Dermis microvascular lymphatic vessel endothelial cell (primary cell): ENCODE measurements around the gene RPEL1. TPM values are rescaled to one million over a fixed set of nuclear protein-coding genes. Genes with fewer than 3 reads are reported as not detected.
"Not testable (repeated sequence)": the region's sequence is repeated elsewhere in the genome, so short reads cannot be mapped to it uniquely, and the experiment has no call there.

ENCODE experiments used
- DNase-seq, 2 donors: peaks; one replicate each; pipeline versions ENCODE4 v3.0.0 to v3.0.0-alpha.2; 2010; ENCODE audit warnings: low read depth in 2 of 2
- total RNA-seq: library from RNA; depleted of rRNA; stranded (reverse); fragments of >200 nt; gene quantifications from 2 replicates; pipeline ENCODE4 v1.2.1, GENCODE V29; 2014

The RPEL1 gene
- total RNA-seq, result 0.13 TPM in 2 replicates

- not testable (repeated sequence) for DNase-seq
Observed at GRCh38 chr10:103245587-103245986, at the start of gene RPEL1. Gene RPEL1 (plus strand): TSS chr10:103245887. CDS start chr10:103245997, 110 bp downstream.

- no peak for DNase-seq
Observed at GRCh38 chr10:103196516-103196915, 49.2 kb upstream of the RPEL1 start.

GRCh38 chr10:103197174-103197573 lies 48.5 kb upstream of the RPEL1 start:
- peak; percentile 77 to 87 for DNase-seq

GRCh38 chr10:103197903-103198302 lies 47.8 kb upstream of the RPEL1 start:
- no peak for DNase-seq

- no peak for DNase-seq
Observed at GRCh38 chr10:103198648-103199047, 47.0 kb upstream of the RPEL1 start.

GRCh38 chr10:103199488-103199887 lies 46.2 kb upstream of the RPEL1 start:
- DNase-seq, result no peak

- DNase-seq, result no peak
Observed at GRCh38 chr10:103202319-103202718, 43.4 kb upstream of the RPEL1 start.

- DNase-seq, result no peak
Observed at GRCh38 chr10:103203466-103203865, 42.2 kb upstream of the RPEL1 start.

- DNase-seq, result no peak
Observed at GRCh38 chr10:103204353-103205255, 41.1 kb upstream of the RPEL1 start.

- not testable (repeated sequence) for DNase-seq
Observed at GRCh38 chr10:103205401-103205800, 40.3 kb upstream of the RPEL1 start.

GRCh38 chr10:103206715-103207114 lies 39.0 kb upstream of the RPEL1 start:
- not testable (repeated sequence) for DNase-seq

- DNase-seq, result no peak
Observed at GRCh38 chr10:103207141-103207540, 38.5 kb upstream of the RPEL1 start.

GRCh38 chr10:103207643-103208042 lies 38.0 kb upstream of the RPEL1 start:
- not testable (repeated sequence) for DNase-seq

GRCh38 chr10:103210262-103210661 lies 35.4 kb upstream of the RPEL1 start:
- DNase-seq, result not testable (repeated sequence)

GRCh38 chr10:103215601-103216000 lies 30.1 kb upstream of the RPEL1 start:
- DNase-seq, result no peak

GRCh38 chr10:103216362-103216761 lies 29.3 kb upstream of the RPEL1 start:
- DNase-seq, result not testable (repeated sequence)

GRCh38 chr10:103224133-103224532 lies 21.6 kb upstream of the RPEL1 start:
- no peak for DNase-seq

GRCh38 chr10:103224721-103225120 lies 21.0 kb upstream of the RPEL1 start:
- DNase-seq, result not testable (repeated sequence)

GRCh38 chr10:103225939-103226338 lies 19.7 kb upstream of the RPEL1 start:
- no peak for DNase-seq

GRCh38 chr10:103227416-103227815 lies 18.3 kb upstream of the RPEL1 start:
- no peak for DNase-seq

- peak; percentile 22 to 88 for DNase-seq
Observed at GRCh38 chr10:103231047-103231551, 14.6 kb upstream of the RPEL1 start.

GRCh38 chr10:103232131-103232673 lies 13.5 kb upstream of the RPEL1 start:
- no peak for DNase-seq
